Sigmoid colon (tissue), 4 donors: ENCODE measurements around the gene CABP7.

Experiments used
- EP300 ChIP-seq, 4 donors: sonication (generic); formaldehyde crosslinking; IDR thresholded peaks; one replicate each; pipeline ENCODE4 v1.6.1; 2017; ENCODE audit warnings: antibody characterized with exemption in 4 of 4
- POLR2AphosphoS5 ChIP-seq, 4 donors: sonication (generic); formaldehyde crosslinking; IDR thresholded peaks; one replicate each; pipeline ENCODE4 v1.6.1; 2017; ENCODE audit warnings: antibody characterized with exemption in 4 of 4
- TF ChIP-seq, protein P1 (sequence below), 4 experiments: fragments of 450-650 bp in 3 of 4; fragments of 200-600 bp in 1 of 4; IDR thresholded peaks; one replicate each; pipeline ENCODE4 v1.5.1; 2016 to 2019; ENCODE audit warnings: antibody characterized with exemption in 4 of 4, mild to moderate bottlenecking in 3 of 4, moderate library complexity in 2 of 4

DNA sequence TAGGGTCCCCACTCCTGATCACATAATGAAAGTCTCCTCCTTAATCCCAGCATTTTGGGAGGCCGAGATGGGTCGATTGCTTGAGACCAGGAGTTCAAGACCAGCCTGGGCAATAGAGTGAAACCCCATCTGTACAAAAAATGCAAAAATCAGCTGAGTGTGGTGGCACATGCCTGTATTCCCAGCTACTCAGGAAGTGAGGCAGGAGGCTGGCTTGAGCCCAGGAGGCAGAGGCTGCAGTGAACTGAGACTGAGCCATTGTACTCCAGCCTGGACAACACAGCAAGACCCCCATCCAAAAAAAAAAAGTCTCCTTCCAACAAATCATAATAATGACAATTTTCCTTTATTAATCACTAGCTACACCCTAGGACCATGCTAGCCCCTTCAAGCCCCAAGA is 31.9 kb downstream of the CABP7 start:
- TF ChIP-seq, protein P1, sequence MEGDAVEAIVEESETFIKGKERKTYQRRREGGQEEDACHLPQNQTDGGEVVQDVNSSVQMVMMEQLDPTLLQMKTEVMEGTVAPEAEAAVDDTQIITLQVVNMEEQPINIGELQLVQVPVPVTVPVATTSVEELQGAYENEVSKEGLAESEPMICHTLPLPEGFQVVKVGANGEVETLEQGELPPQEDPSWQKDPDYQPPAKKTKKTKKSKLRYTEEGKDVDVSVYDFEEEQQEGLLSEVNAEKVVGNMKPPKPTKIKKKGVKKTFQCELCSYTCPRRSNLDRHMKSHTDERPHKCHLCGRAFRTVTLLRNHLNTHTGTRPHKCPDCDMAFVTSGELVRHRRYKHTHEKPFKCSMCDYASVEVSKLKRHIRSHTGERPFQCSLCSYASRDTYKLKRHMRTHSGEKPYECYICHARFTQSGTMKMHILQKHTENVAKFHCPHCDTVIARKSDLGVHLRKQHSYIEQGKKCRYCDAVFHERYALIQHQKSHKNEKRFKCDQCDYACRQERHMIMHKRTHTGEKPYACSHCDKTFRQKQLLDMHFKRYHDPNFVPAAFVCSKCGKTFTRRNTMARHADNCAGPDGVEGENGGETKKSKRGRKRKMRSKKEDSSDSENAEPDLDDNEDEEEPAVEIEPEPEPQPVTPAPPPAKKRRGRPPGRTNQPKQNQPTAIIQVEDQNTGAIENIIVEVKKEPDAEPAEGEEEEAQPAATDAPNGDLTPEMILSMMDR (IDR thresholded peaks at IDR 0.05): no peak
- TF ChIP-seq POLR2AphosphoS5 (IDR thresholded peaks at IDR 0.05): no peak
- no peak for TF ChIP-seq EP300 (IDR thresholded peaks at IDR 0.05)
